Measurements from ENCODE around the gene ABCA2. TPM values are rescaled to one million over a fixed set of nuclear protein-coding genes. Genes with fewer than 3 reads are reported as not detected.

ABCA2 gene
- total and polyA plus RNA-seq, 2 experiments from 2014 or later: 7.0 to 16.0 TPM

- H3K27ac Mint-ChIP-seq: 0 out of 2 replicates have a peak overlapping the region, but pooled peaks have one; percentile 43
- H3K4me3 Mint-ChIP-seq: peak overlapping the region; percentile 53
- no peaks in the 10 kb centered on the region; the same call in 2 of the 3 replicates for H3K9me3 Mint-ChIP-seq
Measured at GRCh38 chr9:137067860-137068538, 40.0 kb upstream of the ABCA2 start.

More at GRCh38 chr9:137067860-137068538, 40.0 kb upstream of the ABCA2 start:
- Mint-ChIP-seq H3K4me1 (peaks cover 19% of the 10 kb centered on the region), H3K36me3 (ENCODE audit: low read depth) (no peaks in the 10 kb centered on the region; the same call in 1 of the 3 replicates), H3K27me3 (ENCODE audit: insufficient read depth, low read depth, poor library complexity) (peaks cover 8% of the 10 kb centered on the region)
- ATAC-seq (peak; percentile 64), DNase-seq (ENCODE audit: low spot score) (peak; percentile 90)
- H3K27me3 ChIP-seq (ENCODE audit: insufficient read depth): 0 out of 2 replicates have a peak, but pooled peaks cover 8% of the 10 kb centered on the region
- H3F3A ChIP-seq (replicated peaks; ENCODE audit: low read depth): peaks cover 13% of the 10 kb centered on the region; the same call in 1 of the 2 replicates
- H3K9me2 ChIP-seq (ENCODE audit: insufficient read depth): no peaks in the 10 kb centered on the region
- H4K20me1 ChIP-seq (replicated peaks; ENCODE audit: insufficient read depth): peaks cover 11% of the 10 kb centered on the region; the same call in 1 of the 2 replicates
- no peak overlapping the region for H2AFZ ChIP-seq
- H3K4me2 ChIP-seq: peak overlapping the region; percentile 85; the same call in 1 of the 2 replicates
- H3K27ac ChIP-seq (ENCODE audit: low read depth): no peak overlapping the region
- H3K4me1 ChIP-seq (ENCODE audit: insufficient read depth): peaks cover 18% of the 10 kb centered on the region; the same call in 1 of the 2 replicates
- H3K79me2 ChIP-seq (replicated peaks; ENCODE audit: insufficient read depth): peaks cover 10% of the 10 kb centered on the region; the same call in 1 of the 2 replicates
- no peaks in the 10 kb centered on the region; the same call in 1 of the 2 replicates for H3K36me3 ChIP-seq (ENCODE audit: insufficient read depth)
- peak overlapping the region; percentile 71; the same call in 1 of the 2 replicates for H3K4me3 ChIP-seq
- TF ChIP-seq CREB1 (CRISPR knock-in tag; IDR thresholded peaks at IDR 0.05; ENCODE audit: low read depth): 0 out of 2 replicates have a peak, but pooled peaks have one; percentile 22
- TF ChIP-seq EZH2phosphoT487 (IDR thresholded peaks at IDR 0.05; ENCODE audit: unreplicated experiment): no peak
- TF ChIP-seq ZNF114 (CRISPR knock-in tag; IDR thresholded peaks at IDR 0.05): no peak
- TF ChIP-seq, protein P1, sequence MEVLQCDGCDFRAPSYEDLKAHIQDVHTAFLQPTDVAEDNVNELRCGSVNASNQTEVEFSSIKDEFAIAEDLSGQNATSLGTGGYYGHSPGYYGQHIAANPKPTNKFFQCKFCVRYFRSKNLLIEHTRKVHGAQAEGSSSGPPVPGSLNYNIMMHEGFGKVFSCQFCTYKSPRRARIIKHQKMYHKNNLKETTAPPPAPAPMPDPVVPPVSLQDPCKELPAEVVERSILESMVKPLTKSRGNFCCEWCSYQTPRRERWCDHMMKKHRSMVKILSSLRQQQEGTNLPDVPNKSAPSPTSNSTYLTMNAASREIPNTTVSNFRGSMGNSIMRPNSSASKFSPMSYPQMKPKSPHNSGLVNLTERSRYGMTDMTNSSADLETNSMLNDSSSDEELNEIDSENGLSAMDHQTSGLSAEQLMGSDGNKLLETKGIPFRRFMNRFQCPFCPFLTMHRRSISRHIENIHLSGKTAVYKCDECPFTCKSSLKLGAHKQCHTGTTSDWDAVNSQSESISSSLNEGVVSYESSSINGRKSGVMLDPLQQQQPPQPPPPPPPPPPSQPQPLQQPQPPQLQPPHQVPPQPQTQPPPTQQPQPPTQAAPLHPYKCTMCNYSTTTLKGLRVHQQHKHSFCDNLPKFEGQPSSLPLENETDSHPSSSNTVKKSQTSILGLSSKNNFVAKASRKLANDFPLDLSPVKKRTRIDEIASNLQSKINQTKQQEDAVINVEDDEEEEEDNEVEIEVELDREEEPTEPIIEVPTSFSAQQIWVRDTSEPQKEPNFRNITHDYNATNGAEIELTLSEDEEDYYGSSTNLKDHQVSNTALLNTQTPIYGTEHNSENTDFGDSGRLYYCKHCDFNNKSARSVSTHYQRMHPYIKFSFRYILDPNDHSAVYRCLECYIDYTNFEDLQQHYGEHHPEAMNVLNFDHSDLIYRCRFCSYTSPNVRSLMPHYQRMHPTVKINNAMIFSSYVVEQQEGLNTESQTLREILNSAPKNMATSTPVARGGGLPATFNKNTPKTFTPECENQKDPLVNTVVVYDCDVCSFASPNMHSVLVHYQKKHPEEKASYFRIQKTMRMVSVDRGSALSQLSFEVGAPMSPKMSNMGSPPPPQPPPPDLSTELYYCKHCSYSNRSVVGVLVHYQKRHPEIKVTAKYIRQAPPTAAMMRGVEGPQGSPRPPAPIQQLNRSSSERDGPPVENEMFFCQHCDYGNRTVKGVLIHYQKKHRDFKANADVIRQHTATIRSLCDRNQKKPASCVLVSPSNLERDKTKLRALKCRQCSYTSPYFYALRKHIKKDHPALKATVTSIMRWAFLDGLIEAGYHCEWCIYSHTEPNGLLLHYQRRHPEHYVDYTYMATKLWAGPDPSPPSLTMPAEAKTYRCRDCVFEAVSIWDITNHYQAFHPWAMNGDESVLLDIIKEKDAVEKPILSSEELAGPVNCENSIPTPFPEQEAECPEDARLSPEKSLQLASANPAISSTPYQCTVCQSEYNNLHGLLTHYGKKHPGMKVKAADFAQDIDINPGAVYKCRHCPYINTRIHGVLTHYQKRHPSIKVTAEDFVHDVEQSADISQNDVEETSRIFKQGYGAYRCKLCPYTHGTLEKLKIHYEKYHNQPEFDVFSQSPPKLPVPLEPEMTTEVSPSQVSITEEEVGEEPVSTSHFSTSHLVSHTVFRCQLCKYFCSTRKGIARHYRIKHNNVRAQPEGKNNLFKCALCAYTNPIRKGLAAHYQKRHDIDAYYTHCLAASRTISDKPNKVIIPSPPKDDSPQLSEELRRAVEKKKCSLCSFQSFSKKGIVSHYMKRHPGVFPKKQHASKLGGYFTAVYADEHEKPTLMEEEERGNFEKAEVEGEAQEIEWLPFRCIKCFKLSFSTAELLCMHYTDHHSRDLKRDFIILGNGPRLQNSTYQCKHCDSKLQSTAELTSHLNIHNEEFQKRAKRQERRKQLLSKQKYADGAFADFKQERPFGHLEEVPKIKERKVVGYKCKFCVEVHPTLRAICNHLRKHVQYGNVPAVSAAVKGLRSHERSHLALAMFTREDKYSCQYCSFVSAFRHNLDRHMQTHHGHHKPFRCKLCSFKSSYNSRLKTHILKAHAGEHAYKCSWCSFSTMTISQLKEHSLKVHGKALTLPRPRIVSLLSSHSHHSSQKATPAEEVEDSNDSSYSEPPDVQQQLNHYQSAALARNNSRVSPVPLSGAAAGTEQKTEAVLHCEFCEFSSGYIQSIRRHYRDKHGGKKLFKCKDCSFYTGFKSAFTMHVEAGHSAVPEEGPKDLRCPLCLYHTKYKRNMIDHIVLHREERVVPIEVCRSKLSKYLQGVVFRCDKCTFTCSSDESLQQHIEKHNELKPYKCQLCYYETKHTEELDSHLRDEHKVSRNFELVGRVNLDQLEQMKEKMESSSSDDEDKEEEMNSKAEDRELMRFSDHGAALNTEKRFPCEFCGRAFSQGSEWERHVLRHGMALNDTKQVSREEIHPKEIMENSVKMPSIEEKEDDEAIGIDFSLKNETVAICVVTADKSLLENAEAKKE (CRISPR knock-in tag; IDR thresholded peaks at IDR 0.05): no peak
- no peak for TF ChIP-seq NANOG (IDR thresholded peaks at IDR 0.05; ENCODE audit: borderline replicate concordance)
- no peak for TF ChIP-seq STAT1 (IDR thresholded peaks at IDR 0.05; ENCODE audit: unreplicated experiment)
- no peak for TF ChIP-seq POLR2AphosphoS5 (IDR thresholded peaks at IDR 0.05; ENCODE audit: low read depth)
- TF ChIP-seq ETS1 (IDR thresholded peaks at IDR 0.05): no peak
- no peak for TF ChIP-seq ZNF331 (CRISPR knock-in tag; IDR thresholded peaks at IDR 0.05; ENCODE audit: low read depth)
- TF ChIP-seq, protein P2, sequence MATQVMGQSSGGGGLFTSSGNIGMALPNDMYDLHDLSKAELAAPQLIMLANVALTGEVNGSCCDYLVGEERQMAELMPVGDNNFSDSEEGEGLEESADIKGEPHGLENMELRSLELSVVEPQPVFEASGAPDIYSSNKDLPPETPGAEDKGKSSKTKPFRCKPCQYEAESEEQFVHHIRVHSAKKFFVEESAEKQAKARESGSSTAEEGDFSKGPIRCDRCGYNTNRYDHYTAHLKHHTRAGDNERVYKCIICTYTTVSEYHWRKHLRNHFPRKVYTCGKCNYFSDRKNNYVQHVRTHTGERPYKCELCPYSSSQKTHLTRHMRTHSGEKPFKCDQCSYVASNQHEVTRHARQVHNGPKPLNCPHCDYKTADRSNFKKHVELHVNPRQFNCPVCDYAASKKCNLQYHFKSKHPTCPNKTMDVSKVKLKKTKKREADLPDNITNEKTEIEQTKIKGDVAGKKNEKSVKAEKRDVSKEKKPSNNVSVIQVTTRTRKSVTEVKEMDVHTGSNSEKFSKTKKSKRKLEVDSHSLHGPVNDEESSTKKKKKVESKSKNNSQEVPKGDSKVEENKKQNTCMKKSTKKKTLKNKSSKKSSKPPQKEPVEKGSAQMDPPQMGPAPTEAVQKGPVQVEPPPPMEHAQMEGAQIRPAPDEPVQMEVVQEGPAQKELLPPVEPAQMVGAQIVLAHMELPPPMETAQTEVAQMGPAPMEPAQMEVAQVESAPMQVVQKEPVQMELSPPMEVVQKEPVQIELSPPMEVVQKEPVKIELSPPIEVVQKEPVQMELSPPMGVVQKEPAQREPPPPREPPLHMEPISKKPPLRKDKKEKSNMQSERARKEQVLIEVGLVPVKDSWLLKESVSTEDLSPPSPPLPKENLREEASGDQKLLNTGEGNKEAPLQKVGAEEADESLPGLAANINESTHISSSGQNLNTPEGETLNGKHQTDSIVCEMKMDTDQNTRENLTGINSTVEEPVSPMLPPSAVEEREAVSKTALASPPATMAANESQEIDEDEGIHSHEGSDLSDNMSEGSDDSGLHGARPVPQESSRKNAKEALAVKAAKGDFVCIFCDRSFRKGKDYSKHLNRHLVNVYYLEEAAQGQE (IDR thresholded peaks at IDR 0.05; ENCODE audit: unreplicated experiment): no peak
- TF ChIP-seq, protein P3, sequence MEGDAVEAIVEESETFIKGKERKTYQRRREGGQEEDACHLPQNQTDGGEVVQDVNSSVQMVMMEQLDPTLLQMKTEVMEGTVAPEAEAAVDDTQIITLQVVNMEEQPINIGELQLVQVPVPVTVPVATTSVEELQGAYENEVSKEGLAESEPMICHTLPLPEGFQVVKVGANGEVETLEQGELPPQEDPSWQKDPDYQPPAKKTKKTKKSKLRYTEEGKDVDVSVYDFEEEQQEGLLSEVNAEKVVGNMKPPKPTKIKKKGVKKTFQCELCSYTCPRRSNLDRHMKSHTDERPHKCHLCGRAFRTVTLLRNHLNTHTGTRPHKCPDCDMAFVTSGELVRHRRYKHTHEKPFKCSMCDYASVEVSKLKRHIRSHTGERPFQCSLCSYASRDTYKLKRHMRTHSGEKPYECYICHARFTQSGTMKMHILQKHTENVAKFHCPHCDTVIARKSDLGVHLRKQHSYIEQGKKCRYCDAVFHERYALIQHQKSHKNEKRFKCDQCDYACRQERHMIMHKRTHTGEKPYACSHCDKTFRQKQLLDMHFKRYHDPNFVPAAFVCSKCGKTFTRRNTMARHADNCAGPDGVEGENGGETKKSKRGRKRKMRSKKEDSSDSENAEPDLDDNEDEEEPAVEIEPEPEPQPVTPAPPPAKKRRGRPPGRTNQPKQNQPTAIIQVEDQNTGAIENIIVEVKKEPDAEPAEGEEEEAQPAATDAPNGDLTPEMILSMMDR (conservative IDR thresholded peaks at IDR 0.05; ENCODE audit: low read depth in 2 of 2): peak; percentile 66 to 79
- no peak for TF ChIP-seq EZH2 (IDR thresholded peaks at IDR 0.05; ENCODE audit: low read depth, unreplicated experiment)
- no peak for TF ChIP-seq JUNB (IDR thresholded peaks at IDR 0.05; ENCODE audit: unreplicated experiment)
